K562 (cell line): ENCODE measurements around the gene DNAJC12. TPM values are rescaled to one million over a fixed set of nuclear protein-coding genes. Genes with fewer than 3 reads are reported as not detected.

Source experiments
- ARID3A ChIP-seq: IDR thresholded peaks from 2 replicates; pipeline ENCODE4 v1.6.1; 2012; ENCODE audit warnings: low read depth, low read length, improper control_type of control experiment, borderline replicate concordance
- CBX8 ChIP-seq: fragments of 200-600 bp; sonication (generic); IDR thresholded peaks from 2 replicates; pipeline ENCODE4 v1.6.1; 2012; ENCODE audit warnings: borderline replicate concordance, mixed run types, low read depth, mild to moderate bottlenecking, moderate library complexity, mixed read lengths, low read length, control low read depth, inconsistent platforms; ENCODE audit not compliant: poor library complexity, severe bottlenecking; ENCODE audit errors: extremely low read depth
- CREB1 ChIP-seq, 2 experiments: sonication (generic) in 1 of 2; formaldehyde crosslinking in 1 of 2; IDR thresholded peaks; 2 replicates each; pipeline versions ENCODE4 v1.6.1 to v1.8.0; 2012 to 2022; ENCODE audit warnings: inconsistent platforms in 1 of 2, mild to moderate bottlenecking in 1 of 2, missing genetic modification reagents in 1 of 2, moderate library complexity in 1 of 2
- ELF4 ChIP-seq: fragments of 450-650 bp; formaldehyde crosslinking; IDR thresholded peaks from 2 replicates; pipeline ENCODE4 v1.4.0; 2022; ENCODE audit warnings: missing genetic modification characterization
- FOXK1 ChIP-seq: sonication (generic); formaldehyde crosslinking; IDR thresholded peaks from 2 replicates; pipeline ENCODE4 v1.8.0; 2022; ENCODE audit warnings: missing genetic modification reagents, mild to moderate bottlenecking, borderline replicate concordance
- FOXM1 ChIP-seq, 2 experiments: fragments of 450-650 bp in 1 of 2; sonication (generic) in 1 of 2; formaldehyde crosslinking in 1 of 2; IDR thresholded peaks; 2 replicates each; pipeline versions ENCODE4 v1.6.1 to v1.9.0; 2017 to 2022; ENCODE audit warnings: low read depth in 2 of 2, mild to moderate bottlenecking in 2 of 2, missing genetic modification reagents in 1 of 2, moderate library complexity in 1 of 2
- HDAC1 ChIP-seq, 2 experiments: fragments of 450-650 bp; IDR thresholded peaks; 2 replicates each; pipeline ENCODE4 v1.6.1; 2016 to 2017; ENCODE audit warnings: inconsistent platforms in 1 of 2, mild to moderate bottlenecking in 1 of 2, moderate library complexity in 1 of 2
- HDGF ChIP-seq: fragments of 450-650 bp; IDR thresholded peaks from 2 replicates; pipeline ENCODE4 v1.6.1; 2016
- HES1 ChIP-seq: fragments of 450-650 bp; IDR thresholded peaks from 2 replicates; pipeline ENCODE4 v1.6.1; 2016; ENCODE audit warnings: low read depth, mild to moderate bottlenecking, moderate library complexity
- MAFG ChIP-seq: fragments of 450-650 bp; conservative IDR thresholded peaks from 2 replicates; pipeline ENCODE4 v1.6.1; 2016; ENCODE audit warnings: missing genetic modification characterization, missing compliant biosample characterization
- MEF2D ChIP-seq: conservative IDR thresholded peaks from 2 replicates; pipeline ENCODE4 v1.6.1; 2016; ENCODE audit warnings: low read depth, missing genetic modification characterization, missing compliant biosample characterization
- NEUROD1 ChIP-seq: fragments of 150-350 bp; IDR thresholded peaks from 2 replicates; pipeline ENCODE4 v1.6.1; 2014; ENCODE audit warnings: borderline replicate concordance, low read length, low read depth; ENCODE audit not compliant: partially characterized antibody
- PML ChIP-seq: IDR thresholded peaks from 2 replicates; pipeline ENCODE4 v1.6.1; 2012; ENCODE audit warnings: low read length, inconsistent platforms
- RAD21 ChIP-seq, 2 experiments: fragments of 250-450 bp in 1 of 2; fragments of 450-650 bp in 1 of 2; sonication (Bioruptor Pico) in 1 of 2; formaldehyde crosslinking in 1 of 2; IDR thresholded peaks in 1 of 2; conservative IDR thresholded peaks in 1 of 2; 2 replicates each; pipeline versions ENCODE4 v1.4.0 to v1.8.0; 2020 to 2022; ENCODE audit warnings: mild to moderate bottlenecking in 2 of 2, moderate library complexity in 1 of 2
- SMAD4 ChIP-seq: fragments of 250-450 bp; sonication (Bioruptor Pico); conservative IDR thresholded peaks from 2 replicates; pipeline ENCODE4 v1.8.0; 2021; ENCODE audit warnings: inconsistent platforms, mild to moderate bottlenecking, moderate library complexity
- TCF3 ChIP-seq: sonication (generic); formaldehyde crosslinking; IDR thresholded peaks from 2 replicates; pipeline ENCODE4 v1.4.0; 2020; ENCODE audit warnings: mild to moderate bottlenecking, missing genetic modification reagents
- TSHZ1 ChIP-seq: fragments of 250-450 bp; sonication (Bioruptor Pico); IDR thresholded peaks from 2 replicates; pipeline ENCODE4 v1.4.0; 2020; ENCODE audit warnings: mild to moderate bottlenecking, moderate library complexity
- ZEB2 ChIP-seq: fragments of 450-650 bp; IDR thresholded peaks from 2 replicates; pipeline ENCODE4 v1.6.1; 2016
- ZNF644 ChIP-seq: fragments of 200-800 bp; sonication (Bioruptor generic); IDR thresholded peaks from 2 replicates; pipeline ENCODE4 v1.6.1; 2016; ENCODE audit warnings: low read depth, missing genetic modification characterization, missing compliant biosample characterization
- polyA plus RNA-seq, 8 experiments: library from polyadenylated mRNA; depleted of rRNA in 4 of 8; stranded (reverse) in 5 of 8; unstranded in 3 of 8; fragments of >200 nt; fragmentation: Nextera tagmentation in 2 of 8; fragmentation: Illumina TruSeq in 1 of 8; extraction: Ambion mirVana in 2 of 8; extraction: Trizol in 1 of 8; gene quantifications; 2 replicates each; pipeline versions ENCODE4 v1.2.1 to v1.2.3, GENCODE V29; 2011 to 2014; ENCODE audit warnings: inconsistent platforms in 1 of 8, missing spikeins in 1 of 8
- total RNA-seq, 7 experiments: library from RNA; depleted of rRNA in 6 of 7; stranded (reverse); fragments of >200 nt in 6 of 7; fragmentation: Illumina TruSeq in 2 of 7; extraction: Trizol in 2 of 7; gene quantifications; 2 replicates each; pipeline versions ENCODE4 v1.2.1 to v1.2.3, GENCODE V29; 2011 to 2021; ENCODE audit warnings: low replicate concordance in 1 of 7

The DNAJC12 gene
- total and polyA plus RNA-seq, 9 of the 15 experiments (the other 6 are each of a cell fraction or from before 2014, with no cell fraction given): 7.4 to 95.9 (median 68.5) TPM

- TF ChIP-seq RAD21 (CRISPR knock-in tag; conservative IDR thresholded peaks at IDR 0.05 in 1 of 2, IDR thresholded peaks at IDR 0.05 in 1 of 2) (peak in 1 of 2 experiments; percentile 5; a peak in 1 of 4 replicates), HES1 (no peak; the same call in 1 of the 2 replicates), ARID3A (no peak), TSHZ1 (CRISPR knock-in tag) (no peak), HDGF (no peak), ELF4 (0 out of 2 replicates have a peak, but pooled peaks have one; percentile 60), TCF3 (CRISPR knock-in tag) (no peak), MAFG (no peak), ZEB2 (no peak), MEF2D (peak; percentile 95), ZNF644 (tag) (0 out of 2 replicates have a peak, but pooled peaks have one; percentile 6), HDAC1 (IDR thresholded peaks at IDR 0.05) (peak in 1 of 2 experiments; percentile 53; a peak in 1 of 4 replicates), FOXK1 (CRISPR knock-in tag) (peak; percentile 59; the same call in 1 of the 2 replicates), SMAD4 (CRISPR knock-in tag) (peak; percentile 37; the same call in 1 of the 2 replicates), NEUROD1 (peak; percentile 65), CBX8 (no peak), PML (peak; percentile 73), FOXM1 (IDR thresholded peaks at IDR 0.05; ENCODE audit: low read depth) (peak; percentile 21; the same call in 1 of the 2 replicates), FOXM1 (CRISPR knock-in tag; IDR thresholded peaks at IDR 0.05; ENCODE audit: low read depth) (no peak; the same call in 1 of the 2 replicates), CREB1 (IDR thresholded peaks at IDR 0.05) (no peak), CREB1 (CRISPR knock-in tag; IDR thresholded peaks at IDR 0.05) (peak; percentile 48; the same call in 1 of the 2 replicates)
These were observed 11.5 kb upstream of the DNAJC12 start (continued) for GRCh38 chr10:67849331-67850011.
